ENCODE measurements around the gene MXD4.

DNA sequence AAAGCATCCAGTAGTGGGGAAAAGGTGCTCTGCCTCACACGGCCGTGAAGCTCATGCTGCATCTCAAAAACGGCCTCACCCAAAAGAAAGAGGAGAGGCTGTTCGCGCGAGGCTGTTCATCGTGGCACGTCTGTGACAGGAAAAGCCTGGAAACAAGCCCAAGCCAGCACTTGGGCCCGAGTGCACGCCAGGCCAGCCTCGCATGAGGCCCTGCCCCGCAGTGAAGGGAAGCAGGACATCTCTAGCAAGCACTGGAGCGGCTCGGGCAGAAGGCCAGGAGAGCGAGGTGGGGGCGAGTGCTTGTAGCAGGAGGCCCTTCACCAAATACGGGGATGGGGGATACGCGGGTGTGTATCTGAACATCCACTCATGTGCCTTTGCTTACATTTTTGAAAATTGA lies 39.9 kb upstream of the MXD4 start:
- TF ChIP-seq POLR2A (IDR thresholded peaks at IDR 0.05; ENCODE audit: low read depth, low read length) = no peak
- no peak for TF ChIP-seq TAF1 (IDR thresholded peaks at IDR 0.05; ENCODE audit: low read depth, low read length)
- no peak for TF ChIP-seq POLR2AphosphoS5 (IDR thresholded peaks at IDR 0.05; ENCODE audit: low read depth, low read length)
- TF ChIP-seq PAX5 (IDR thresholded peaks at IDR 0.05; ENCODE audit: insufficient read depth, low read length, severe bottlenecking) = no peak
- TF ChIP-seq SPI1 (IDR thresholded peaks at IDR 0.05; ENCODE audit: low read depth, low read length) = no peak
